CMK (cell line): ENCODE results near the gene TADA2A.

Source experiments
- DNase-seq: peaks from one replicate; pipeline ENCODE4 v3.0.0-alpha.2; 2010; ENCODE audit warnings: low read depth

Gene TADA2A

GRCh38 chr17:37461668-37462067 is 55.0 kb downstream of the TADA2A start:
- DNase-seq: no peak

- no peak for DNase-seq
These were observed 55.8 kb downstream of the TADA2A start for GRCh38 chr17:37462492-37462891.

- DNase-seq: no peak
These were observed 56.4 kb downstream of the TADA2A start for GRCh38 chr17:37463039-37463438.

- DNase-seq: no peak
These were observed 58.5 kb downstream of the TADA2A start for GRCh38 chr17:37465069-37465616.

- DNase-seq: no peak
These were observed 59.8 kb downstream of the TADA2A start for GRCh38 chr17:37466471-37466870.

GRCh38 chr17:37470181-37470580 is 63.5 kb downstream of the TADA2A start:
- no peak for DNase-seq

GRCh38 chr17:37475731-37476420 is 69.2 kb downstream of the TADA2A start:
- DNase-seq: no peak

GRCh38 chr17:37476431-37477120 is 69.9 kb downstream of the TADA2A start:
- DNase-seq: no peak

- DNase-seq: no peak
These were observed 71.5 kb downstream of the TADA2A start for GRCh38 chr17:37478187-37478586.

- no peak for DNase-seq
These were observed 72.3 kb downstream of the TADA2A start for GRCh38 chr17:37479025-37479424.

- DNase-seq: no peak
These were observed 73.7 kb downstream of the TADA2A start for GRCh38 chr17:37480427-37480826.

- DNase-seq: no peak
These were observed 74.4 kb downstream of the TADA2A start for GRCh38 chr17:37481001-37481665.

GRCh38 chr17:37483311-37484039 is 76.8 kb downstream of the TADA2A start:
- no peak for DNase-seq

GRCh38 chr17:37485938-37486570 is 79.4 kb downstream of the TADA2A start:
- DNase-seq: no peak

- no peak for DNase-seq
These were observed 81.4 kb downstream of the TADA2A start for GRCh38 chr17:37488009-37488604.

- DNase-seq: no peak
These were observed 82.0 kb downstream of the TADA2A start for GRCh38 chr17:37488607-37489196.

- peak; percentile 49 for DNase-seq
These were observed 82.7 kb downstream of the TADA2A start, which contains the start of gene DUSP14 for GRCh38 chr17:37489197-37490001. TSS of gene DUSP14 (plus strand) at chr17:37489891. CDS start at chr17:37512273, 22,382 bp downstream.

GRCh38 chr17:37490022-37490587 is 83.4 kb downstream of the TADA2A start:
- peak; percentile 30 for DNase-seq
